Type B pancreatic cell (in vitro differentiated cells): ENCODE measurements around the gene SPATA2. TPM values are rescaled to one million over a fixed set of nuclear protein-coding genes. Genes with fewer than 3 reads are reported as not detected.

Experiments
- DNase-seq: peaks from one replicate; pipeline ENCODE4 v3.0.0; 2021; ENCODE audit warnings: mixed read lengths; ENCODE audit not compliant: unreplicated experiment; ENCODE audit errors: extremely low spot score
- H3K27ac Mint-ChIP-seq: 2 replicates; pipeline ENCODE4 v1.8.0; 2021; ENCODE audit warnings: mild to moderate bottlenecking, mixed read lengths
- H3K27me3 Mint-ChIP-seq: 2 replicates; pipeline ENCODE4 v1.8.0; 2021; ENCODE audit warnings: mixed read lengths
- H3K36me3 Mint-ChIP-seq: 2 replicates; pipeline ENCODE4 v1.8.0; 2021; ENCODE audit warnings: mixed read lengths
- H3K4me1 Mint-ChIP-seq: one replicate; pipeline ENCODE4 v1.8.0; 2021; ENCODE audit warnings: mixed read lengths; ENCODE audit not compliant: unreplicated experiment
- H3K4me3 Mint-ChIP-seq: 2 replicates; pipeline ENCODE4 v1.8.0; 2021; ENCODE audit warnings: mild to moderate bottlenecking, mixed read lengths
- H3K9me3 Mint-ChIP-seq: 2 replicates; pipeline ENCODE4 v1.8.0; 2021; ENCODE audit warnings: mixed read lengths
- CTCF ChIP-seq: fragments of 200-600 bp; sonication (generic); conservative IDR thresholded peaks from 2 replicates; pipeline ENCODE4 v1.5.0; 2021; ENCODE audit warnings: antibody characterized with exemption, mild to moderate bottlenecking
- total RNA-seq: library from RNA; stranded (reverse); gene quantifications from 2 replicates; pipeline ENCODE4 v1.2.1, GENCODE V29; 2021; ENCODE audit warnings: low replicate concordance

The SPATA2 gene
- total RNA-seq, 1 donor from 2014 or later: 9.2 TPM

GRCh38 chr20:49924247-49924646 lies 8.9 kb upstream of the SPATA2 start:
- no peaks in the 10 kb centered on the region for H3K27me3 Mint-ChIP-seq
- H3K4me1 Mint-ChIP-seq: peaks cover 6% of the 10 kb centered on the region
- H3K9me3 Mint-ChIP-seq: no peaks in the 10 kb centered on the region
- no peak overlapping the region for H3K27ac Mint-ChIP-seq
- DNase-seq: no peak
- no peaks in the 10 kb centered on the region for H3K36me3 Mint-ChIP-seq
- no peak for TF ChIP-seq CTCF
- H3K4me3 Mint-ChIP-seq: no peak overlapping the region

GRCh38 chr20:49919461-49919860 lies 4.1 kb upstream of the SPATA2 start:
- Mint-ChIP-seq H3K36me3 (no peaks in the 10 kb centered on the region), H3K4me3 (no peak overlapping the region), H3K27ac (no peak overlapping the region), H3K27me3 (no peaks in the 10 kb centered on the region), H3K9me3 (no peaks in the 10 kb centered on the region), H3K4me1 (peaks cover 14% of the 10 kb centered on the region)
- no peak for TF ChIP-seq CTCF
- no peak for DNase-seq

GRCh38 chr20:49919009-49919408 lies 3.7 kb upstream of the SPATA2 start:
- Mint-ChIP-seq H3K27me3 (no peaks in the 10 kb centered on the region), H3K9me3 (no peaks in the 10 kb centered on the region), H3K36me3 (no peaks in the 10 kb centered on the region), H3K4me1 (peaks cover 18% of the 10 kb centered on the region), H3K27ac (no peak overlapping the region), H3K4me3 (no peak overlapping the region)
- no peak for TF ChIP-seq CTCF
- DNase-seq: no peak

- H3K4me3 Mint-ChIP-seq: no peak overlapping the region
- no peaks in the 10 kb centered on the region for H3K36me3 Mint-ChIP-seq
- no peak for DNase-seq
Observed at GRCh38 chr20:49918446-49918845, 3.1 kb upstream of the SPATA2 start.

GRCh38 chr20:49916146-49917002 lies 1.0 kb upstream of the SPATA2 start:
- DNase-seq: no peak
- no peaks in the 10 kb centered on the region for H3K27me3 Mint-ChIP-seq
- H3K36me3 Mint-ChIP-seq: no peaks in the 10 kb centered on the region
- peaks cover 26% of the 10 kb centered on the region for H3K4me1 Mint-ChIP-seq
- H3K4me3 Mint-ChIP-seq: peak overlapping the region; percentile 99
- H3K9me3 Mint-ChIP-seq: no peaks in the 10 kb centered on the region
- peak overlapping the region; percentile 99 for H3K27ac Mint-ChIP-seq
- no peak for TF ChIP-seq CTCF

More at GRCh38 chr20:49918446-49918845, 3.1 kb upstream of the SPATA2 start:
- Mint-ChIP-seq H3K27ac (no peak overlapping the region), H3K27me3 (no peaks in the 10 kb centered on the region), H3K4me1 (peaks cover 24% of the 10 kb centered on the region), H3K9me3 (no peaks in the 10 kb centered on the region)
- no peak for TF ChIP-seq CTCF
